ENCODE data around the gene S100A4.

DNA sequence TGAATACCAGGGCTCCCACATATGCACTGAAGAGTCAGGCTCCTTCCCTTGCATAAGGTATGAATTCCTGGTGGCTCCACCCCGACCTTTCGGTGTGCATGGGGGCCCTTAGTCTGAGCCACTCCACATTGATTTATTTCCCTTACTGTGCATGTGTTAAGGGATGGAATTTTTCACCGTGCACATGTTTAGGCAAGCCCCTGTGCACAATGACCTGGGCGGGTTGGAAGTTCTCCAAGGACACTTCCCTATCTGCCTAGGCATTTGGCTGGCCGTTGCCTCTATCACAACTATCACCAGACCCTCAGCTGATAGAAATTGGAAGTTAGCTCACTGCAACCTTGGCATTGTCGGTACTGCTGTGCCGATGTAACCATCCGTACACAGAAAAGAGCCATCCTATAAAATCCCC is 19.5 kb downstream of the S100A4 start:
- no peak for TF ChIP-seq TCF7 (CRISPR knock-in tag; IDR thresholded peaks at IDR 0.05; ENCODE audit: low read depth)
- no peak for TF ChIP-seq FOXK1 (CRISPR knock-in tag; IDR thresholded peaks at IDR 0.05)
- no peak for TF ChIP-seq CTCF (IDR thresholded peaks at IDR 0.05)
- TF ChIP-seq SP1 (CRISPR knock-in tag; conservative IDR thresholded peaks at IDR 0.05), result no peak
- TF ChIP-seq, protein P1, sequence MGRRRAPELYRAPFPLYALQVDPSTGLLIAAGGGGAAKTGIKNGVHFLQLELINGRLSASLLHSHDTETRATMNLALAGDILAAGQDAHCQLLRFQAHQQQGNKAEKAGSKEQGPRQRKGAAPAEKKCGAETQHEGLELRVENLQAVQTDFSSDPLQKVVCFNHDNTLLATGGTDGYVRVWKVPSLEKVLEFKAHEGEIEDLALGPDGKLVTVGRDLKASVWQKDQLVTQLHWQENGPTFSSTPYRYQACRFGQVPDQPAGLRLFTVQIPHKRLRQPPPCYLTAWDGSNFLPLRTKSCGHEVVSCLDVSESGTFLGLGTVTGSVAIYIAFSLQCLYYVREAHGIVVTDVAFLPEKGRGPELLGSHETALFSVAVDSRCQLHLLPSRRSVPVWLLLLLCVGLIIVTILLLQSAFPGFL (CRISPR knock-in tag; IDR thresholded peaks at IDR 0.05; ENCODE audit: borderline replicate concordance), result no peak
- TF ChIP-seq CREB1 (CRISPR knock-in tag; IDR thresholded peaks at IDR 0.05), result no peak

Measured in WTC11 (cell line).